Skeletal muscle satellite cell (primary cell): ENCODE measurements around the gene HHAT. TPM values are rescaled to one million over a fixed set of nuclear protein-coding genes. Genes with fewer than 3 reads are reported as not detected.

ENCODE experiments used
- H3K27me3 ChIP-seq: 2 replicates; pipeline ENCODE4 v1.7.0; 2013; ENCODE audit warnings: low read length; ENCODE audit not compliant: control insufficient read depth, insufficient read depth
- H3K36me3 ChIP-seq: 2 replicates; pipeline ENCODE4 v1.7.0; 2013; ENCODE audit warnings: mild to moderate bottlenecking, control low read depth, low read length; ENCODE audit not compliant: insufficient read depth
- H3K4me1 ChIP-seq: 2 replicates; pipeline ENCODE4 v1.7.0; 2013; ENCODE audit warnings: low read length; ENCODE audit not compliant: control insufficient read depth, insufficient read depth
- H3K4me2 ChIP-seq: 2 replicates; pipeline ENCODE4 v1.7.0; 2013; ENCODE audit warnings: mild to moderate bottlenecking, low read length
- H3K4me3 ChIP-seq: 2 replicates; pipeline ENCODE4 v1.7.0; 2013; ENCODE audit warnings: low read length
- H3K9ac ChIP-seq: 2 replicates; pipeline ENCODE4 v1.7.0; 2013; ENCODE audit warnings: mild to moderate bottlenecking, low read depth, low read length, moderate library complexity
- H3K9me3 ChIP-seq: replicated peaks from 2 replicates; pipeline ENCODE4 v1.7.0; 2013; ENCODE audit warnings: mild to moderate bottlenecking, control low read depth, low read length
- total RNA-seq: library from RNA; depleted of rRNA; stranded (reverse); fragments of >200 nt; gene quantifications from 2 replicates; pipeline ENCODE4 v1.2.3, GENCODE V29; 2012; rRNA removed

Gene HHAT
- 0.51 and 2.2 TPM in 2 replicates for total RNA-seq

- no peaks in the 10 kb centered on the region for H3K9me3 ChIP-seq
- H3K4me2 ChIP-seq = peak within 1 kb of the TSS; percentile 95
- peaks cover 5% of the 10 kb centered on the region for H3K4me1 ChIP-seq
- H3K36me3 ChIP-seq = no peaks in the 10 kb centered on the region
- H3K4me3 ChIP-seq = peak within 1 kb of the TSS; percentile 94
- H3K27me3 ChIP-seq = no peaks in the 10 kb centered on the region
- H3K9ac ChIP-seq = peak within 1 kb of the TSS; percentile 99
These were observed at the start of gene HHAT for GRCh38 chr1:210328746-210329503. HHAT (plus strand) TSS chr1:210328902; CDS start chr1:210348976, 20,074 bp downstream.

- H3K4me2 ChIP-seq = no peak overlapping the region
These were observed 48.5 kb upstream of the HHAT start for GRCh38 chr1:210280221-210280620.

GRCh38 chr1:210288116-210288515, 40.6 kb upstream of the HHAT start:
- Histone ChIP-seq H3K36me3 (no peaks in the 10 kb centered on the region), H3K9ac (no peak overlapping the region), H3K9me3 (no peaks in the 10 kb centered on the region), H3K4me3 (no peak overlapping the region), H3K4me2 (no peak overlapping the region), H3K27me3 (peaks cover 41% of the 10 kb centered on the region), H3K4me1 (peaks cover 15% of the 10 kb centered on the region)

More at GRCh38 chr1:210280221-210280620, 48.5 kb upstream of the HHAT start:
- Histone ChIP-seq H3K9ac (no peak overlapping the region), H3K27me3 (peaks cover 28% of the 10 kb centered on the region), H3K4me1 (no peaks in the 10 kb centered on the region), H3K4me3 (no peak overlapping the region), H3K9me3 (peaks cover 9% of the 10 kb centered on the region), H3K36me3 (no peaks in the 10 kb centered on the region)

GRCh38 chr1:210289248-210289647, 39.5 kb upstream of the HHAT start:
- Histone ChIP-seq H3K36me3 (no peaks in the 10 kb centered on the region), H3K27me3 (peaks cover 33% of the 10 kb centered on the region), H3K4me2 (no peak overlapping the region), H3K9ac (no peak overlapping the region), H3K4me3 (no peak overlapping the region), H3K9me3 (no peaks in the 10 kb centered on the region), H3K4me1 (peaks cover 21% of the 10 kb centered on the region)

GRCh38 chr1:210291081-210291764, 37.5 kb upstream of the HHAT start:
- H3K36me3 ChIP-seq = no peaks in the 10 kb centered on the region
- no peaks in the 10 kb centered on the region for H3K9me3 ChIP-seq
- peaks cover 27% of the 10 kb centered on the region for H3K27me3 ChIP-seq
- no peak overlapping the region for H3K4me3 ChIP-seq
- H3K4me1 ChIP-seq = peaks cover 27% of the 10 kb centered on the region
- no peak overlapping the region for H3K4me2 ChIP-seq
- H3K9ac ChIP-seq = no peak overlapping the region

- H3K27me3 ChIP-seq = peaks cover 27% of the 10 kb centered on the region
- peak overlapping the region; percentile 65 for H3K9ac ChIP-seq
These were observed 36.9 kb upstream of the HHAT start for GRCh38 chr1:210291786-210292230.

GRCh38 chr1:210292231-210292871, 36.4 kb upstream of the HHAT start:
- peak overlapping the region; percentile 79 for H3K4me2 ChIP-seq
- peaks cover 27% of the 10 kb centered on the region for H3K4me1 ChIP-seq
- H3K9ac ChIP-seq = peak overlapping the region; percentile 65
- no peaks in the 10 kb centered on the region for H3K36me3 ChIP-seq
- peaks cover 28% of the 10 kb centered on the region for H3K27me3 ChIP-seq
- peak overlapping the region; percentile 72 for H3K4me3 ChIP-seq
- H3K9me3 ChIP-seq = no peaks in the 10 kb centered on the region

More at GRCh38 chr1:210291786-210292230, 36.9 kb upstream of the HHAT start:
- no peaks in the 10 kb centered on the region for H3K9me3 ChIP-seq
- H3K4me2 ChIP-seq = peak overlapping the region; percentile 79
- H3K4me1 ChIP-seq = peaks cover 27% of the 10 kb centered on the region
- peak overlapping the region; percentile 72 for H3K4me3 ChIP-seq
- no peaks in the 10 kb centered on the region for H3K36me3 ChIP-seq

GRCh38 chr1:210293171-210293607, 35.5 kb upstream of the HHAT start:
- peaks cover 29% of the 10 kb centered on the region for H3K27me3 ChIP-seq
- no peaks in the 10 kb centered on the region for H3K9me3 ChIP-seq
- H3K4me2 ChIP-seq = peak overlapping the region; percentile 79
- peaks cover 27% of the 10 kb centered on the region for H3K4me1 ChIP-seq
- no peaks in the 10 kb centered on the region for H3K36me3 ChIP-seq
- peak overlapping the region; percentile 72 for H3K4me3 ChIP-seq
- H3K9ac ChIP-seq = peak overlapping the region; percentile 65

- H3K27me3 ChIP-seq = peaks cover 37% of the 10 kb centered on the region
- H3K4me1 ChIP-seq = peaks cover 27% of the 10 kb centered on the region
These were observed 33.5 kb upstream of the HHAT start for GRCh38 chr1:210294999-210295745.

GRCh38 chr1:210296682-210297081, 32.0 kb upstream of the HHAT start:
- Histone ChIP-seq H3K27me3 (peaks cover 29% of the 10 kb centered on the region), H3K4me2 (no peak overlapping the region), H3K4me1 (peaks cover 26% of the 10 kb centered on the region)

More at GRCh38 chr1:210294999-210295745, 33.5 kb upstream of the HHAT start:
- Histone ChIP-seq H3K36me3 (no peaks in the 10 kb centered on the region), H3K4me3 (no peak overlapping the region), H3K4me2 (no peak overlapping the region), H3K9ac (no peak overlapping the region), H3K9me3 (no peaks in the 10 kb centered on the region)

GRCh38 chr1:210298296-210298695, 30.4 kb upstream of the HHAT start:
- no peak overlapping the region for H3K4me3 ChIP-seq
- no peaks in the 10 kb centered on the region for H3K9me3 ChIP-seq
- no peak overlapping the region for H3K9ac ChIP-seq
- no peaks in the 10 kb centered on the region for H3K36me3 ChIP-seq
- peaks cover 41% of the 10 kb centered on the region for H3K27me3 ChIP-seq
- H3K4me1 ChIP-seq = peaks cover 10% of the 10 kb centered on the region
- no peak overlapping the region for H3K4me2 ChIP-seq

More at GRCh38 chr1:210296682-210297081, 32.0 kb upstream of the HHAT start:
- H3K36me3 ChIP-seq = no peaks in the 10 kb centered on the region
- no peaks in the 10 kb centered on the region for H3K9me3 ChIP-seq
- no peak overlapping the region for H3K9ac ChIP-seq
- H3K4me3 ChIP-seq = no peak overlapping the region
